CD4-positive, CD25-positive, alpha-beta regulatory T cell (primary cell): ENCODE data around the gene NECAB2. TPM values are rescaled to one million over a fixed set of nuclear protein-coding genes. Genes with fewer than 3 reads are reported as not detected.
"Not testable (repeated sequence)": the region's sequence is repeated elsewhere in the genome, so short reads cannot be mapped to it uniquely, and the experiment has no call there.

Source experiments
- ATAC-seq, 2 donors: fragments of 150-1000 bp; cut with Tn5 transposase; one replicate each; pipeline ENCODE4 v1.10.0; 2021; ENCODE audit warnings: low read depth in 2 of 2, moderate number of reproducible peaks in 2 of 2, moderate library complexity in 1 of 2
- DNase-seq, 3 donors: peaks; one replicate each; pipeline versions ENCODE4 v3.0.0 to v3.0.0-alpha.2; 2012 to 2022; ENCODE audit warnings: mixed read lengths in 1 of 3
- H3K27ac ChIP-seq: one replicate; pipeline ENCODE4 v1.7.0; 2013; ENCODE audit warnings: mild to moderate bottlenecking, low read length; ENCODE audit not compliant: insufficient read depth, poor library complexity, severe bottlenecking
- H3K27me3 ChIP-seq: one replicate; pipeline ENCODE4 v1.7.0; 2013; ENCODE audit warnings: low read length; ENCODE audit not compliant: control insufficient read depth, insufficient read depth
- H3K36me3 ChIP-seq: one replicate; pipeline ENCODE4 v1.7.0; 2013; ENCODE audit warnings: mild to moderate bottlenecking, low read length, moderate library complexity; ENCODE audit not compliant: control insufficient read depth, insufficient read depth
- H3K4me1 ChIP-seq: 2 replicates; pipeline ENCODE4 v1.7.0; 2013; ENCODE audit warnings: mild to moderate bottlenecking, low read length; ENCODE audit not compliant: insufficient read depth, control insufficient read depth, poor library complexity, severe bottlenecking
- H3K4me3 ChIP-seq: one replicate; pipeline ENCODE4 v1.7.0; 2013; ENCODE audit warnings: low read depth, mild to moderate bottlenecking, low read length, moderate library complexity
- H3K9me3 ChIP-seq, 2 experiments: 1 replicate in 1 of 2; 2 replicates in 1 of 2; pipeline ENCODE4 v1.7.0; 2013; ENCODE audit warnings: low read length in 2 of 2, mild to moderate bottlenecking in 1 of 2, moderate library complexity in 1 of 2; ENCODE audit not compliant: control insufficient read depth in 2 of 2
- H3K27ac Mint-ChIP-seq, 3 donors: one replicate each; pipeline ENCODE4 v1.8.0; 2020 to 2022; ENCODE audit warnings: mild to moderate bottlenecking in 3 of 3, mixed read lengths in 3 of 3, moderate library complexity in 2 of 3
- H3K27me3 Mint-ChIP-seq: one replicate; pipeline ENCODE4 v1.8.0; 2022; ENCODE audit warnings: mild to moderate bottlenecking, mixed read lengths
- H3K36me3 Mint-ChIP-seq: one replicate; pipeline ENCODE4 v1.8.0; 2020; ENCODE audit warnings: mixed read lengths
- H3K4me1 Mint-ChIP-seq, 4 donors: one replicate each; pipeline ENCODE4 v1.8.0; 2020 to 2022; ENCODE audit warnings: mixed read lengths in 4 of 4, mild to moderate bottlenecking in 1 of 4
- H3K4me3 Mint-ChIP-seq, 4 donors: one replicate each; pipeline ENCODE4 v1.8.0; 2020 to 2022; ENCODE audit warnings: mild to moderate bottlenecking in 4 of 4, mixed read lengths in 4 of 4, moderate library complexity in 3 of 4
- H3K9me3 Mint-ChIP-seq, 7 donors: one replicate each; pipeline ENCODE4 v1.8.0; 2020 to 2022; ENCODE audit warnings: mixed read lengths in 7 of 7, mild to moderate bottlenecking in 3 of 7, moderate library complexity in 2 of 7
- polyA plus RNA-seq, 4 donors: library from polyadenylated mRNA; unstranded; fragments of 300-500 nt; fragmentation: Illumina TruSeq; gene quantifications; one replicate each; pipeline ENCODE4 v1.2.3, GENCODE V29; 2021
- total RNA-seq: library from RNA; stranded (reverse); gene quantifications from one replicate; pipeline ENCODE4 v1.2.3, GENCODE V29; 2022

NECAB2 gene
- total and polyA plus RNA-seq, 5 donors from 2014 or later: not detected

- Mint-ChIP-seq H3K27ac (peak overlapping the region in 1 of 3 donors; percentile 26), H3K27me3 (no peaks in the 10 kb centered on the region)
Measured at GRCh38 chr16:83939266-83939855, 28.7 kb upstream of the NECAB2 start.

GRCh38 chr16:83940119-83940518, 27.9 kb upstream of the NECAB2 start:
- H3K27ac Mint-ChIP-seq: no peak overlapping the region
- H3K27ac ChIP-seq: no peak overlapping the region
- H3K27me3 ChIP-seq: no peaks in the 10 kb centered on the region
- H3K36me3 ChIP-seq: no peaks in the 10 kb centered on the region
- no peak for DNase-seq
- H3K9me3 ChIP-seq: no peaks in the 10 kb centered on the region
- no peak for ATAC-seq
- no peaks in the 10 kb centered on the region for H3K4me1 ChIP-seq
- H3K4me3 Mint-ChIP-seq: no peak overlapping the region
- H3K9me3 Mint-ChIP-seq: peaks cover 0 to 3% (median 0%) of the 10 kb centered on the region in 7 donors
- no peaks in the 10 kb centered on the region for H3K36me3 Mint-ChIP-seq
- H3K27me3 Mint-ChIP-seq: no peaks in the 10 kb centered on the region
- peaks cover 0 to 9% (median 3%) of the 10 kb centered on the region in 4 donors for H3K4me1 Mint-ChIP-seq
- H3K4me3 ChIP-seq: no peak overlapping the region

More at GRCh38 chr16:83939266-83939855, 28.7 kb upstream of the NECAB2 start:
- Mint-ChIP-seq H3K9me3 (peaks cover 0 to 3% (median 0%) of the 10 kb centered on the region in 7 donors), H3K4me3 (no peak overlapping the region), H3K4me1 (peaks cover 0 to 10% (median 4%) of the 10 kb centered on the region in 4 donors), H3K36me3 (no peaks in the 10 kb centered on the region)
- ATAC-seq (no peak), DNase-seq (peak in 1 of 3 donors; percentile 36)
- H3K27ac ChIP-seq: no peak overlapping the region
- H3K36me3 ChIP-seq: no peaks in the 10 kb centered on the region
- no peak overlapping the region for H3K4me3 ChIP-seq
- H3K27me3 ChIP-seq: no peaks in the 10 kb centered on the region
- no peaks in the 10 kb centered on the region for H3K9me3 ChIP-seq
- no peaks in the 10 kb centered on the region for H3K4me1 ChIP-seq

DNA sequence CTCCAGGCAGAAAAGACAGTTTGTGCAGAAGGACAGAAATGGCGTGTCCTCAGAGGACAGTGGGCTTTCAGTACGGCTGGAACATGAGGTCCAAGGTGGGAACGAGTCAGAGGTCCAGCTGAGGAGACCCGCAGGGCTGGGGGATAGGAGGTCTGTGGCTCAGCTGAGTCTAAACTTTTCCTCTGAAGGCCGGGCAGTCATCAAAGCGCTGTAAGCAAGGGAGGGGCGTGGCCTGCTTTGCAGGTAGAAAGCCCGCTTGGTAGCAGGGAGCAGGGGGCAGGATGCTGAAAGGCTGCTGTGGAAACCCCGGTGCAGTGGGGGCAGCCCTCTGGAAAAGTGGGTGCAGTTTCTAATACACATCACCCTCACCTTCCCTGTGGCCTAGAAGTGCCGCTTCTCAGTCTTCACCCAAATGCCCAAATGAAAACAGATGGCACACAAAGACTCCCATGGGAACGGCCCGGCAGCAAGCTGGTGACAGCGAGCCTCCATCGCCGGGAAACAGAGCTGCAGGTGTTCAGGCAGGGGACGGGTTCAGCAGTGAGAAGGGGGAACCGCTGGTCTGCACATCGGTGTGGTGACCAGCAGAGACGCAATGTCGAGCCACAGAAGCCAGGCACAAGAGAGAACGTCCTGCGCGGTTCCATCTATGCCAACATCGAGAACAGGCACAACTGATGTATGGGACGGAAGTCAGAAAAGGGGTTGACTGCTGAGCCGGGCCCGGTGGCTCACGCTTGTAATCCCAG, 27.2 kb upstream of the NECAB2 start:
- Histone ChIP-seq H3K4me3 (no peak overlapping the region), H3K4me1 (no peaks in the 10 kb centered on the region), H3K27ac (no peak overlapping the region), H3K36me3 (no peaks in the 10 kb centered on the region), H3K27me3 (no peaks in the 10 kb centered on the region), H3K9me3 (no peaks in the 10 kb centered on the region)
- Mint-ChIP-seq H3K4me1 (peaks cover 0 to 9% (median 3%) of the 10 kb centered on the region in 4 donors), H3K4me3 (no peak overlapping the region), H3K36me3 (no peaks in the 10 kb centered on the region), H3K9me3 (no peaks in the 10 kb centered on the region), H3K27ac (no peak overlapping the region), H3K27me3 (no peaks in the 10 kb centered on the region)
- DNase-seq (no peak), ATAC-seq (no peak)

DNA sequence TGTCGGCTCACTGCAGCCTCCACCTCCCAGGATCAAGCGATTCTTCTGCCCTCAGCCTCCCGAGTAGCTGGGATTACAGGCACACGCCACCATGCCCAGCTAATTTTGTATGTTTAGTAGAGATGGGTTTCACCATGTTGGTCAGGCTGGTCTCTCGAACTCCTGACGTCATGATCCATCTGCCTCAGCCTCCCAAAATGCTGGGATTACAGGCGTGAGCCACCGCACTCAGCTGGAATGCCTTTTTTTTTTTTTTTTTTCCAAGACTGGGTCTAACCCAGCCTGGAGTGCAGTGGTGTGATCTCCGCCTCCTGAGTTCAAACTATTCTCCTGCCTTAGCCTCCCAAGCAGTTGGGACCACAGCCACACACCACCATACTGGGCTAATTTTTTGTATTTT, 26.5 kb upstream of the NECAB2 start:
- H3K36me3 Mint-ChIP-seq, H3K36me3 ChIP-seq, ATAC-seq, H3K4me3 ChIP-seq, H3K27ac ChIP-seq, H3K9me3 Mint-ChIP-seq, H3K27me3 ChIP-seq, DNase-seq, H3K4me1 Mint-ChIP-seq, H3K4me1 ChIP-seq, H3K27me3 Mint-ChIP-seq, H3K4me3 Mint-ChIP-seq, H3K9me3 ChIP-seq, H3K27ac Mint-ChIP-seq: not testable (repeated sequence)

DNA sequence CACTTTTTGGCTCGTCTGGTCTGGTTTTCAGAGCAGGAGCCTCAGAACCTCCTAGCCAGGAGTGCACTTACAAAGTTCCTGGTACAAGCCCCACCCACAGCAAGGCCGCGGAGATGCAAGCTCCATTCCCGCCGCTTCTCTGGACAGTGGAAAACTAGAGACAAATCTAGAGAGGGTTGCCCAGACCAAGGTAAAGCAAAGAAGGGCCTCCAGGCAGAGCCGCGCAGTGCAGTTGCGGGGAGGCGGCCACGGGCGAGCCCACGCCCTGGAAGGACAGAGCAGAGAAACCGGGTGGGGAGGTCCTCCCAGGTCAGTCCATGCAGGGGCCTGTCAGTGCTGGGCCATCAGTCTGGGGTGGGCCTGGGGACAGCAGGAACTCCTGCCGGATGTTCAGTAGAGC, 26.0 kb upstream of the NECAB2 start:
- H3K4me3 Mint-ChIP-seq: no peak overlapping the region
- DNase-seq (no peak), ATAC-seq (no peak)
- no peak overlapping the region for H3K27ac ChIP-seq
- no peaks in the 10 kb centered on the region for H3K36me3 Mint-ChIP-seq
- no peak overlapping the region for H3K27ac Mint-ChIP-seq
- H3K4me3 ChIP-seq: no peak overlapping the region
- no peaks in the 10 kb centered on the region for H3K9me3 Mint-ChIP-seq
- H3K9me3 ChIP-seq: no peaks in the 10 kb centered on the region
- no peaks in the 10 kb centered on the region for H3K36me3 ChIP-seq
- no peaks in the 10 kb centered on the region for H3K4me1 ChIP-seq
- peaks cover 0 to 9% (median 3%) of the 10 kb centered on the region in 4 donors for H3K4me1 Mint-ChIP-seq
- H3K27me3 ChIP-seq: no peaks in the 10 kb centered on the region
- no peaks in the 10 kb centered on the region for H3K27me3 Mint-ChIP-seq

DNA sequence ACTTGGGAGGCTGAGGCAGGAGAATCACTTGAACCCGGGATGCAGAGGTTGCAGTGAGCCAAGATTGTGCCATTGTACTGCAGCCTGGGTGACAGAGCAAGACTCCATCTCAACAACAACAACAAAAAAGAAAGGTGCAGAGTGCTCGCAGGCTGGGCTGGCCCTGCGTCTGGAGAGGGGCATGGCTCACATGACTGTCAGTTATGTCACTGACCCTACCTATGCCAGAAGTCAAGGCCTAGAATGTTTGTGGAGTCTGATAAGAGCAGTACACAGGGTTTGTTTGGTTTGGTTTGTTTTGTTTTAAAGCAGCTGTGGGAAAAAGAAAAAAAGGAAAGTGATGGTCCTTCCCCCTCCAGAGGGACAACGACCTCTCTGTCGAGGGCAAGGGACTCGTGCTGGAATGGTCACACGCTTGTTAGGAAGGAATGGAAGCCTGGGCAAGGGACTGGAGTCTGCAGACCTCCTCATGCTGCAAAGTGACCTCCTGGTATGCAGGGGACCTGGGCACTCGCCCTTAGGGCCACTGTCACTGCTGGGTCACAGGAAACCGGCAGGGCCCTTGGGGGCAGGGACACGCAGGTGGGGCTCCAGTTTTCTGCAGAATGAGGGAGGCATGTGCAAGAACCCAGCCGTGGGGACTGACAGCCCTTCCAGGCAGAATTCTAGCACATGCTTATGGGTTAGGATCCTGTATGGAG, 25.1 kb upstream of the NECAB2 start:
- no peak for ATAC-seq
- Mint-ChIP-seq H3K27ac (no peak overlapping the region), H3K4me3 (no peak overlapping the region), H3K36me3 (no peaks in the 10 kb centered on the region), H3K4me1 (peaks cover 0 to 9% (median 3%) of the 10 kb centered on the region in 4 donors), H3K9me3 (no peaks in the 10 kb centered on the region), H3K27me3 (no peaks in the 10 kb centered on the region)
- H3K4me1 ChIP-seq: no peaks in the 10 kb centered on the region
- H3K27me3 ChIP-seq: no peaks in the 10 kb centered on the region
- no peak overlapping the region for H3K27ac ChIP-seq
- H3K36me3 ChIP-seq: no peaks in the 10 kb centered on the region
- no peak overlapping the region for H3K4me3 ChIP-seq
- H3K9me3 ChIP-seq: no peaks in the 10 kb centered on the region
- DNase-seq: no peak

- Mint-ChIP-seq H3K27me3 (no peaks in the 10 kb centered on the region), H3K4me1 (peaks cover 0 to 8% (median 3%) of the 10 kb centered on the region in 4 donors), H3K27ac (no peak overlapping the region), H3K4me3 (no peak overlapping the region), H3K36me3 (no peaks in the 10 kb centered on the region), H3K9me3 (no peaks in the 10 kb centered on the region)
- DNase-seq: no peak
- Histone ChIP-seq H3K27ac (no peak overlapping the region), H3K4me3 (no peak overlapping the region), H3K27me3 (no peaks in the 10 kb centered on the region), H3K4me1 (no peaks in the 10 kb centered on the region), H3K36me3 (no peaks in the 10 kb centered on the region), H3K9me3 (no peaks in the 10 kb centered on the region)
- no peak for ATAC-seq
Measured at GRCh38 chr16:83943516-83944050, 24.5 kb upstream of the NECAB2 start.
